ENCODE results near the gene TADA2A.
A peak's percentile ranks its signal among the peaks of the same experiment; 100 is the strongest.

The TADA2A gene

GRCh38 chr17:37466471-37466870 is 59.8 kb downstream of the TADA2A start:
- no peaks in the 10 kb centered on the region for H3K27me3 ChIP-seq (ENCODE audit: control insufficient read depth, insufficient read depth, low read length)
- H3K4me3 ChIP-seq (ENCODE audit: low read length) = no peak overlapping the region
- no peaks in the 10 kb centered on the region for H3K9me3 ChIP-seq (ENCODE audit: control insufficient read depth, low read depth, low read length)
- H3K9ac ChIP-seq (ENCODE audit: low read length) = no peak overlapping the region
- no peak overlapping the region for H3K27ac ChIP-seq (ENCODE audit: low read length)
- no peaks in the 10 kb centered on the region for H3K4me1 ChIP-seq (ENCODE audit: control insufficient read depth, low read depth, low read length)
- peaks cover 30% of the 10 kb centered on the region for H3K36me3 ChIP-seq (ENCODE audit: control insufficient read depth, low read depth, low read length)

DNA sequence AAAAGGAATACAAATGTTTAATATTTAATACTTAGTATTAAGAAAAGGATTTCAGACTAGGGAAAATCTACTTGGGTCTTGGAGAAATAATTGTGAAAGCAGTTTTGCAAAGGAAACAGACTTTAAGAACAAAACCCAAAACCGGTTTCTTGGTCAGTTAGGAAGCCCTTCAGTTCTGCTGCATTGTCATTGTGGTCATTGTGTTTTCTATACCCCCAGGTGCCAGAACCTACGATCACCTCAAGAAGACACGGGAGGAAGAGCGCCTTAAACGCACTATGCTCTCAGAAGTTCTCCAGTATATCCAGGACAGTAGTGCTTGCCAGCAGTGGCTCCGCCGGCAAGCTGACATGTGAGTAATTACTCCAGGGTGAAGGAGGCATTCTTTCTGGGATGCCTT is 63.5 kb downstream of the TADA2A start:
- no peaks in the 10 kb centered on the region for H3K9me3 ChIP-seq (ENCODE audit: control insufficient read depth, low read depth, low read length)
- peaks cover 43% of the 10 kb centered on the region for H3K36me3 ChIP-seq (ENCODE audit: control insufficient read depth, low read depth, low read length)
- no peak overlapping the region for H3K9ac ChIP-seq (ENCODE audit: low read length)
- H3K4me1 ChIP-seq (ENCODE audit: control insufficient read depth, low read depth, low read length) = no peaks in the 10 kb centered on the region
- H3K4me3 ChIP-seq (ENCODE audit: low read length) = no peak overlapping the region
- H3K27ac ChIP-seq (ENCODE audit: low read length) = no peak overlapping the region
- H3K27me3 ChIP-seq (ENCODE audit: control insufficient read depth, insufficient read depth, low read length) = no peaks in the 10 kb centered on the region

DNA sequence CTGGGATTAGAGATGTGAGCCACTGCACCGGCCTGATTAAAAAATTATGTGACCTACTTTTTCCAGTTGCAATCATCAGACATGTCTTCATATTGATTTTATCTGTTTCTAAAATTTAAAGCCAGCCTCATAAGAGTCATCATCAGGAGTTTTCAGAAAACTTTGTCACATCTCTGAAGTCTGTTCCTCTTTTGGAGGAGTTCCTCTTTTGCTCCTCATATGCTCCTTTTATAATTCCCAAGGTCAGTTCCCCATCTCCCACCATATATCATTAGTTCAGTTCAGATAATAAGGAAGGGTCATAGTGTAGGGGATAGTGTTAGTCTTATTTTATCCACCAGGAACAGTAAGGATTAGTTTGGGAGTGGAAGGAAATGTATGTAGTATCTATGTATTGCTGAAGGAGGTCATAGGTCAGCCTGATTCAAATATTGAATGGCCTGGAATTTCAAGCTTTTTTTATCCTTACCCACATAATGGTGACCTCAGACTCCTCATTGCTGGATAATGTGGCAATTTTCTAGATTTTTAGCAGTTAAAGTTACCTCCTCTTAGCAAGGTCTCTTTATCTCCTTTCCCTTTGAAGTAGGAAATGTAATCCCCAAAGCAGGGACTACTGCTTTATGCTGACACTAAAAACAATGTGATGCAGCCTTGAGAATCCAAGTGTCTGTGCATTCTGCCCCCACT is 69.2 kb downstream of the TADA2A start:
- Histone ChIP-seq H3K4me3 (ENCODE audit: low read length) (no peak overlapping the region), H3K36me3 (ENCODE audit: control insufficient read depth, low read depth, low read length) (peaks cover 51% of the 10 kb centered on the region), H3K27ac (ENCODE audit: low read length) (no peak overlapping the region), H3K27me3 (ENCODE audit: control insufficient read depth, insufficient read depth, low read length) (no peaks in the 10 kb centered on the region), H3K9me3 (ENCODE audit: control insufficient read depth, low read depth, low read length) (no peaks in the 10 kb centered on the region), H3K4me1 (ENCODE audit: control insufficient read depth, low read depth, low read length) (no peaks in the 10 kb centered on the region), H3K9ac (ENCODE audit: low read length) (no peak overlapping the region)

DNA sequence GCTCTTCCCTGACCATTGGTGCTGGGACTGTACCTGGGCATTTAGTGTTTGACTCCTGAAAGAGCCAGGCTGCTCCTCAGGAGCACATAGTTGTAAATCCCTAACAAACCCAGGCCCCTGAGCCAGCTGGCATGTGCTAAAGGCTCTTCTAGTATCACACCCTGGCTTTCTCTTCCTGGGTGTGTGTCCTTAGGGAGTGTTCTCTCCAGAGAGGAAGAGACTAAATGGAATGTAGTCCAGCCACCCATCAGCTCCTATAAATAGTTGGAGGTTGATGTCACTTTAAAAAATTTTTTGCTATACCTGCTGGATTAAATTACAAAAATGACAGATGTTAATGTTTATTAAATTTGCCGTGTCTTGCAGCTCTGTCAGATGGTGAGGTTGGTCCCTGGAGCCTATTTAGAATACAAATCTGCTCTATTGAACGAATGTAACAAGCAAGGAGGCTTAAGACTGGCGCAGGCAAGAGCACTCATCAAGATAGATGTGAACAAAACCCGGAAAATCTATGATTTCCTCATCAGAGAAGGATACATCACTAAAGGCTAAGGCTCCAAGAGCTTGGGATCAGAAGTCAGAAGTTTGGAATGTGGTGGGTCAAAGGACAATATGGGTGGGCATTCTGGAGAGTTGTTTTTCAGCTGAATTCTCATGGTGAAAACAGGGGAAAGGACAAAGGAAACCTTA is 69.9 kb downstream of the TADA2A start:
- Histone ChIP-seq H3K4me1 (ENCODE audit: control insufficient read depth, low read depth, low read length) (no peaks in the 10 kb centered on the region), H3K9me3 (ENCODE audit: control insufficient read depth, low read depth, low read length) (no peaks in the 10 kb centered on the region), H3K27me3 (ENCODE audit: control insufficient read depth, insufficient read depth, low read length) (no peaks in the 10 kb centered on the region), H3K4me3 (ENCODE audit: low read length) (no peak overlapping the region), H3K36me3 (ENCODE audit: control insufficient read depth, low read depth, low read length) (peaks cover 48% of the 10 kb centered on the region), H3K9ac (ENCODE audit: low read length) (no peak overlapping the region), H3K27ac (ENCODE audit: low read length) (no peak overlapping the region)

- Histone ChIP-seq H3K4me1 (ENCODE audit: control insufficient read depth, low read depth, low read length) (peaks cover 6% of the 10 kb centered on the region), H3K9me3 (ENCODE audit: control insufficient read depth, low read depth, low read length) (no peaks in the 10 kb centered on the region), H3K4me3 (ENCODE audit: low read length) (no peak overlapping the region), H3K27ac (ENCODE audit: low read length) (no peak overlapping the region), H3K36me3 (ENCODE audit: control insufficient read depth, low read depth, low read length) (peaks cover 47% of the 10 kb centered on the region), H3K27me3 (ENCODE audit: control insufficient read depth, insufficient read depth, low read length) (no peaks in the 10 kb centered on the region), H3K9ac (ENCODE audit: low read length) (no peak overlapping the region)
Observed at GRCh38 chr17:37478187-37478586, 71.5 kb downstream of the TADA2A start.

- no peaks in the 10 kb centered on the region for H3K9me3 ChIP-seq (ENCODE audit: control insufficient read depth, low read depth, low read length)
- no peak overlapping the region for H3K4me3 ChIP-seq (ENCODE audit: low read length)
- H3K36me3 ChIP-seq (ENCODE audit: control insufficient read depth, low read depth, low read length) = peaks cover 39% of the 10 kb centered on the region
- H3K27me3 ChIP-seq (ENCODE audit: control insufficient read depth, insufficient read depth, low read length) = no peaks in the 10 kb centered on the region
- peaks cover 12% of the 10 kb centered on the region for H3K4me1 ChIP-seq (ENCODE audit: control insufficient read depth, low read depth, low read length)
- H3K27ac ChIP-seq (ENCODE audit: low read length) = no peak overlapping the region
- no peak overlapping the region for H3K9ac ChIP-seq (ENCODE audit: low read length)
Observed at GRCh38 chr17:37479025-37479424, 72.3 kb downstream of the TADA2A start.

DNA sequence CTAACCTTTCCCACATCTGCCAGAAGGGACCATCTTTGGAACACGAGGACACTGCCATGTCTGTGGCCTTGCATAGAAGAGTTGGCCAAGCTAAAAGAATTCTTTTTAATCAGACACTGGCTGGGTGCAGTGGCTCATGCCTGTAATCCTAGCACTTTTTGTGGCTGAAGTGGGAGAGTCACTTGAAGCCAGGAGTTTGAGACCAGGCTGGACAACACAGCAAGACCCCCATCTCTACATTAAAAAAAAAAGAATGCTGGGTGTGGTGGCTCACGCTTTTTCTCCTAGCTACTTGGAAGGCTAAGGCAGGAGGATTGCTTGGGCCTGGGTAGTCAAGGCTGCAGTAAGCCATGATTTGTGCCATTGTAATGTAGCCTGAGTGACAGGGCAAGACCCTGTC is 73.7 kb downstream of the TADA2A start:
- Histone ChIP-seq H3K4me1 (ENCODE audit: control insufficient read depth, low read depth, low read length) (peaks cover 12% of the 10 kb centered on the region), H3K27ac (ENCODE audit: low read length) (no peak overlapping the region), H3K4me3 (ENCODE audit: low read length) (no peak overlapping the region), H3K9me3 (ENCODE audit: control insufficient read depth, low read depth, low read length) (no peaks in the 10 kb centered on the region), H3K9ac (ENCODE audit: low read length) (no peak overlapping the region), H3K27me3 (ENCODE audit: control insufficient read depth, insufficient read depth, low read length) (no peaks in the 10 kb centered on the region), H3K36me3 (ENCODE audit: control insufficient read depth, low read depth, low read length) (peaks cover 30% of the 10 kb centered on the region)

GRCh38 chr17:37481001-37481665 is 74.4 kb downstream of the TADA2A start:
- no peak overlapping the region for H3K27ac ChIP-seq (ENCODE audit: low read length)
- H3K9ac ChIP-seq (ENCODE audit: low read length) = no peak overlapping the region
- H3K4me3 ChIP-seq (ENCODE audit: low read length) = no peak overlapping the region
- no peaks in the 10 kb centered on the region for H3K9me3 ChIP-seq (ENCODE audit: control insufficient read depth, low read depth, low read length)
- peaks cover 24% of the 10 kb centered on the region for H3K36me3 ChIP-seq (ENCODE audit: control insufficient read depth, low read depth, low read length)
- peaks cover 12% of the 10 kb centered on the region for H3K4me1 ChIP-seq (ENCODE audit: control insufficient read depth, low read depth, low read length)
- no peaks in the 10 kb centered on the region for H3K27me3 ChIP-seq (ENCODE audit: control insufficient read depth, insufficient read depth, low read length)

- peaks cover 21% of the 10 kb centered on the region for H3K4me1 ChIP-seq (ENCODE audit: control insufficient read depth, low read depth, low read length)
Observed at GRCh38 chr17:37483311-37484039, 76.8 kb downstream of the TADA2A start.

DNA sequence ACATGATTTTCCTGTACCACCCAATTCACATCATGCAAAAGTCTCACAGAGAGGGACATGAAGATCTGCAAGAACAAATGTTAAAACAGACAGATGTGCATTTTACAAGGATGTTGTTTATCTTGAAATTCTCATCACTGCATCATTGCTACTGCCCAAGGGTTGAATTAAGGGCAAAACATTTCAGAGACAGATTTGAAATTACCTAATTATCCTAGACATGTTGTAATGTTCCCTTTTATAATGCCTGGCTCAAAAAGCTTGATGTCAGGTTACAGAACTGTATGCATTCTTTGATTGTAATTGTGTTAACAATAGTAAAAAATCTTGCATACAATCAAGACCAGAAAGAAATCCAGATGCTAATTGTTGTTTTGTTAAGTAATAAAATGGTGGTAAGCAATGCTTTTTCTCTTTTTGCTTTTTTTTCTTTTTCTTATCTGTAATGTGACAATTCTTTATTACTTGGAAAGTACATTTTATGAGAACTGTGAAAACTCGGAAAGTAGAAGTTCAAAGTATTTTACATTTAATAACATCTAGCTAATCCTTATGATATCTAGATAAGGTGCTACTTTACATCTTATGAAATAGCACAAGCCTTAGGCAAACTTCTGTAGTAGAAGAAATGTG is 79.4 kb downstream of the TADA2A start:
- peaks cover 30% of the 10 kb centered on the region for H3K4me1 ChIP-seq (ENCODE audit: control insufficient read depth, low read depth, low read length)
- H3K9ac ChIP-seq (ENCODE audit: low read length) = no peak overlapping the region
- no peak overlapping the region for H3K27ac ChIP-seq (ENCODE audit: low read length)
- no peaks in the 10 kb centered on the region for H3K36me3 ChIP-seq (ENCODE audit: control insufficient read depth, low read depth, low read length)
- H3K4me3 ChIP-seq (ENCODE audit: low read length) = no peak overlapping the region
- no peaks in the 10 kb centered on the region for H3K9me3 ChIP-seq (ENCODE audit: control insufficient read depth, low read depth, low read length)
- peaks cover 23% of the 10 kb centered on the region for H3K27me3 ChIP-seq (ENCODE audit: control insufficient read depth, insufficient read depth, low read length)

More at GRCh38 chr17:37483311-37484039, 76.8 kb downstream of the TADA2A start:
- Histone ChIP-seq H3K4me3 (ENCODE audit: low read length) (no peak overlapping the region), H3K27me3 (ENCODE audit: control insufficient read depth, insufficient read depth, low read length) (peaks cover 10% of the 10 kb centered on the region), H3K36me3 (ENCODE audit: control insufficient read depth, low read depth, low read length) (peaks cover 5% of the 10 kb centered on the region), H3K9me3 (ENCODE audit: control insufficient read depth, low read depth, low read length) (no peaks in the 10 kb centered on the region), H3K27ac (ENCODE audit: low read length) (peak overlapping the region; percentile 1), H3K9ac (ENCODE audit: low read length) (no peak overlapping the region)

- no peak overlapping the region for H3K27ac ChIP-seq (ENCODE audit: low read length)
- H3K4me3 ChIP-seq (ENCODE audit: low read length) = peak overlapping the region; percentile 56
- peak overlapping the region; percentile 35 for H3K9ac ChIP-seq (ENCODE audit: low read length)
- H3K36me3 ChIP-seq (ENCODE audit: control insufficient read depth, low read depth, low read length) = no peaks in the 10 kb centered on the region
- H3K27me3 ChIP-seq (ENCODE audit: control insufficient read depth, insufficient read depth, low read length) = peaks cover 26% of the 10 kb centered on the region
- H3K9me3 ChIP-seq (ENCODE audit: control insufficient read depth, low read depth, low read length) = no peaks in the 10 kb centered on the region
- peaks cover 38% of the 10 kb centered on the region for H3K4me1 ChIP-seq (ENCODE audit: control insufficient read depth, low read depth, low read length)
Observed at GRCh38 chr17:37488009-37488604, 81.4 kb downstream of the TADA2A start.
